Nephron progenitor cell (in vitro differentiated cells): ENCODE data around the gene PC.

Source experiments
- DNase-seq: peaks from one replicate; pipeline ENCODE4 v3.0.0; 2021
- H3K27ac Mint-ChIP-seq: 2 replicates; pipeline ENCODE4 v1.8.0; 2021; ENCODE audit warnings: mild to moderate bottlenecking, moderate library complexity, mixed read lengths
- H3K27me3 Mint-ChIP-seq: 2 replicates; pipeline ENCODE4 v1.8.0; 2021; ENCODE audit warnings: mild to moderate bottlenecking, low read depth, mixed read lengths; ENCODE audit not compliant: poor library complexity
- H3K36me3 Mint-ChIP-seq: 2 replicates; pipeline ENCODE4 v1.8.0; 2021; ENCODE audit warnings: low read depth, mixed read lengths
- H3K4me1 Mint-ChIP-seq: 2 replicates; pipeline ENCODE4 v1.8.0; 2021; ENCODE audit warnings: mixed read lengths
- H3K4me3 Mint-ChIP-seq: 2 replicates; pipeline ENCODE4 v1.8.0; 2021; ENCODE audit warnings: mild to moderate bottlenecking, moderate library complexity, mixed read lengths
- H3K9me3 Mint-ChIP-seq: 2 replicates; pipeline ENCODE4 v1.8.0; 2021; ENCODE audit warnings: mild to moderate bottlenecking, moderate library complexity, mixed read lengths
- TF ChIP-seq, protein P1 (sequence below): fragments of 200-600 bp; sonication (generic); IDR thresholded peaks from 2 replicates; pipeline ENCODE4 v1.5.0; 2021; ENCODE audit warnings: antibody characterized with exemption

PC gene

DNA sequence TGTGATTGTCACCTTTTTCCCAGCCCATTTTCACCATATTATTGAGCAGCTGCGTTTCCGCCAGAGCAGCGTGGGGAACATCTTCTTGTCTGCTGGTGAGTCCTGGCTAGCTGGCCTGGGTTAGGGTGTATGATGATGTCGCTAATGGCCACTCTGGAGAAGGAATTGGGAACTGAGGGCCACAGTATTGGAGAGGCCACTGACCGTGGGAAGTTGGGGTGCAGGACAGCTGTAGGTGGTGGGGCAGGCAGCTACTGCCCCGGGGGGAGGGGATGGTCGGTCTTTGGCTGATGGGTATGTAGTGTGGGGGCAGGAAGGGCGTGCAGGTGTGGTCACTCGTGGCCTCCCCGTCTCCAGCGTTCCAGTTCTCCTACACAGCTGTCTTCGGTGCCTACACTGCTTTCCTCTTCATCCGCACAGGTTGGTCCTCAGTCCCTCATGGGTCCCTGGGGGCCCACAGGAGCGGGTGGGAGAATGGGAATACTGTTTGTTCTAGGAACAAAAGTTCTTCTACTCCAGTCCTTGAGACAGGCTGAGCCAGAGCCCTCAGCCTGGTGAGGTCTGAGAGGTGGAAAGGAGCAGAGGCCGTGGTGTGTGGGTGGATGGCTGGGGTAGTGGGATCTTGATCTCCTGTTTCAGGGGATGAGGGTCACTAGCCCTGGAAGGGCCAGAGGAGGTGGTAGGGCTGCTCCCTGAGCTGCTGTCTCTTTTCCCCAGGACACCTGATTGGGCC lies 112.9 kb downstream of the PC start:
- Mint-ChIP-seq H3K9me3 (no peaks in the 10 kb centered on the region), H3K4me1 (peaks cover 30% of the 10 kb centered on the region), H3K4me3 (peak overlapping the region; percentile 94), H3K27me3 (no peaks in the 10 kb centered on the region), H3K27ac (peak overlapping the region; percentile 69), H3K36me3 (peaks cover 6% of the 10 kb centered on the region)
- TF ChIP-seq, protein P1, sequence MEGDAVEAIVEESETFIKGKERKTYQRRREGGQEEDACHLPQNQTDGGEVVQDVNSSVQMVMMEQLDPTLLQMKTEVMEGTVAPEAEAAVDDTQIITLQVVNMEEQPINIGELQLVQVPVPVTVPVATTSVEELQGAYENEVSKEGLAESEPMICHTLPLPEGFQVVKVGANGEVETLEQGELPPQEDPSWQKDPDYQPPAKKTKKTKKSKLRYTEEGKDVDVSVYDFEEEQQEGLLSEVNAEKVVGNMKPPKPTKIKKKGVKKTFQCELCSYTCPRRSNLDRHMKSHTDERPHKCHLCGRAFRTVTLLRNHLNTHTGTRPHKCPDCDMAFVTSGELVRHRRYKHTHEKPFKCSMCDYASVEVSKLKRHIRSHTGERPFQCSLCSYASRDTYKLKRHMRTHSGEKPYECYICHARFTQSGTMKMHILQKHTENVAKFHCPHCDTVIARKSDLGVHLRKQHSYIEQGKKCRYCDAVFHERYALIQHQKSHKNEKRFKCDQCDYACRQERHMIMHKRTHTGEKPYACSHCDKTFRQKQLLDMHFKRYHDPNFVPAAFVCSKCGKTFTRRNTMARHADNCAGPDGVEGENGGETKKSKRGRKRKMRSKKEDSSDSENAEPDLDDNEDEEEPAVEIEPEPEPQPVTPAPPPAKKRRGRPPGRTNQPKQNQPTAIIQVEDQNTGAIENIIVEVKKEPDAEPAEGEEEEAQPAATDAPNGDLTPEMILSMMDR = no peak
- no peak for DNase-seq

DNA sequence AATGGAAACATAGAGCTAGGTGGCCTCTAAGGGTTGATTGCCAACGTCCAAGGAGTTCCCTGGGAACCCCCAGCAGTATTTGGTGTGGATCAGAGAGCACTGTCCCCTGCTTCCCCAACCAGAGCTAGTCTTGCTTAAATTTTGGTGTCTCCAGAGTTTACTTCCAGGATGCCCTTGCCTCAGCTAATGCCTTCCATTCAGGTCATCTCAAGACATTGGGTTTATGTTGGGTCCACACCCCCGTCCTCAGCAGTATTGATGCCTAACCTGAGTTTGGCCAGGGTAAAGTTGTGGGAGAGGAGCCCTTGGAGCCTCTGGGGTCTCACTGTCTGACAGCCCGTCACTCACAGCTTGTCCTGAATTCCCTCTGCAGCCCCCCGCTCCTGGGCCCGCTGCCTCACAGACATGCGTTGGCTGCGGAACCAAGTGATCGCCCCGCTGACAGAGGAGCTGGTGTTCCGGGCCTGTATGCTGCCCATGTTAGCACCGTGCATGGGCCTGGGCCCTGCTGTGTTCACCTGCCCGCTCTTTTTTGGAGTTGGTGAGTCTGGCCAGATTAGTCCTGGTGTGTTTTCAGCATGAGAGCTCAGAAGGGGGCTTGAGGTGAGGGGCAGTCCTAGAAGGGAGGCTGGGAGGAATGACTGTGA lies 113.6 kb downstream of the PC start:
- H3K36me3 Mint-ChIP-seq = peaks cover 6% of the 10 kb centered on the region
- TF ChIP-seq, protein P1 = no peak
- peak overlapping the region; percentile 87 for H3K27ac Mint-ChIP-seq
- no peaks in the 10 kb centered on the region for H3K27me3 Mint-ChIP-seq
- peaks cover 30% of the 10 kb centered on the region for H3K4me1 Mint-ChIP-seq
- H3K9me3 Mint-ChIP-seq = no peaks in the 10 kb centered on the region
- peak overlapping the region; percentile 94 for H3K4me3 Mint-ChIP-seq
- DNase-seq = no peak

DNA sequence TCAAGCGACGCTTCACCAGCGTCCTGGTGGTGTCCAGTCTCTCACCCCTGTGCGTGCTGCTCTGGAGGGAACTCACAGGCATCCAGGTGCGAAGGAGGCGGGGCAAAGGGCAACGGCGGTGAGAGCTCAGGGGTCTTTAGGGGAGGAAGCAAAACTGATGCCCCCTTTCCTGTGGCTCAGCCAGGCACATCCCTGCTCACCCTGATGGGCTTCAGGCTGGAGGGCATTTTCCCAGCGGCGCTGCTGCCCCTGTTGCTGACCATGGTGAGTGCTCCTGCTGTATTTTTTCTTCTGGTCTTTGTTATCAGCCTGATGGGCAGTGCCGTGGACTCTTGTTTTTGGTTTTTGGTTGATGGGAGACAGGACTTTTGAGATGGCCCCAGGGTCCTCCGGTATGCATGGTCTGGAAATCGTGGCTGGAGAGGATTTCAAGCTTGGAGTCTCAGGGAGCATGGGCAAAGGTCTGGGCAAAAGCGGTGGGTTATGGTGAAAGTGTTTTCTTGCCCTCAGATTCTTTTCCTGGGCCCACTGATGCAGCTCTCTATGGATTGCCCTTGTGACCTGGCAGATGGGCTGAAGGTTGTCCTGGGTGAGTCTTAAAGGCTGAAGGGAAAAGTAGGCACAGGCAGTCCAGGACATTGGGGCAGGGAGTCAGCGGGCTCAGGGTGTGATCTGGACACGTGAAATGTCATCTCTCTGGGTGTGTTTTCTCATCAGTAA lies 114.2 kb downstream of the PC start:
- TF ChIP-seq, protein P1 = no peak
- peak overlapping the region; percentile 87 for H3K27ac Mint-ChIP-seq
- peaks cover 30% of the 10 kb centered on the region for H3K4me1 Mint-ChIP-seq
- no peaks in the 10 kb centered on the region for H3K9me3 Mint-ChIP-seq
- DNase-seq = no peak
- peaks cover 6% of the 10 kb centered on the region for H3K36me3 Mint-ChIP-seq
- H3K27me3 Mint-ChIP-seq = no peaks in the 10 kb centered on the region
- peak overlapping the region; percentile 94 for H3K4me3 Mint-ChIP-seq

DNA sequence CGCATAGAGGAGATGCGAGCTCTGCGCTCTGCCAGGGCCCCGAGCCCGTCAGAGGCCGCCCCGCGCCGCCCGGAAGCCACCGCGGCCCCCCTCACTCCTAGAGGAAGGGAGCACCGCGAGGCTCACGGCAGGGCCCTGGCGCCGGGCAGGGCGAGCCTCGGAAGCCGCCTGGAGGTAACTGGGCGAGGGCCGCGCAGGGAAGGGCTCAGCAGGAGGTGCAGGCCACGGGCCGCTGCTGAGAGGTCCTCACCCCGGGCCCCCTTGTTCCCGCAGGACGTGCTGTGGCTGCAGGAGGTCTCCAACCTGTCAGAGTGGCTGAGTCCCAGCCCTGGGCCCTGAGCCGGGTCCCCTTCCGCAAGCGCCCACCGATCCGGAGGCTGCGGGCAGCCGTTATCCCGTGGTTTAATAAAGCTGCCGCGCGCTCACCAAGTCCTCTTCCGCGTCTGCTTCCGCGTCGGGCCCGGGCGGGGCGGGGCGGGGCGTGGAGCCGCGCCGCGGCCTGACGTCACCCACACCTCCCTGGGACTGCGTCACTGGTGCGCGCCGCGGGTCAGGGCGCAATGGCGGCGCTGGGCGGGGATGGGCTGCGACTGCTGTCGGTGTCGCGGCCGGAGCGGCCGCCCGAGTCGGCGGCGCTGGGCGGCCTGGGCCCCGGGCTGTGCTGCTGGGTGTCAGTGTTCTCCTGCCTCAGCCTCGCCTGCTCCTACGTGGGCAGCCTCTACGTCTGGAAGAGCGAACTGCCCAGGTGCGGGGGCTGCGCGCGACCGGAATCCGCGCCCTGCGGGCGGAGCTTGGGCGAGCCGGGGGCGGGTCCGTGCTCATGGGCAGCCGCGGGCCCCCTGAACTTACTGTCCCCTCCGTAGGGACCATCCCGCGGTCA lies 115.0 kb downstream of the PC start, which contains the start of gene RCE1:
Gene RCE1, plus strand, starts transcription at position 546 of the 880 bp plus-strand sequence. Its CDS starts 15 bp downstream, at position 561.
- peak within 1 kb of the TSS; percentile 94 for H3K4me3 Mint-ChIP-seq
- H3K9me3 Mint-ChIP-seq = no peaks in the 10 kb centered on the region
- DNase-seq = peak; percentile 95
- H3K27me3 Mint-ChIP-seq = no peaks in the 10 kb centered on the region
- peak within 1 kb of the TSS; percentile 95 for H3K27ac Mint-ChIP-seq
- peaks cover 30% of the 10 kb centered on the region for H3K4me1 Mint-ChIP-seq
- TF ChIP-seq, protein P1 = no peak
- peaks cover 6% of the 10 kb centered on the region for H3K36me3 Mint-ChIP-seq

DNA sequence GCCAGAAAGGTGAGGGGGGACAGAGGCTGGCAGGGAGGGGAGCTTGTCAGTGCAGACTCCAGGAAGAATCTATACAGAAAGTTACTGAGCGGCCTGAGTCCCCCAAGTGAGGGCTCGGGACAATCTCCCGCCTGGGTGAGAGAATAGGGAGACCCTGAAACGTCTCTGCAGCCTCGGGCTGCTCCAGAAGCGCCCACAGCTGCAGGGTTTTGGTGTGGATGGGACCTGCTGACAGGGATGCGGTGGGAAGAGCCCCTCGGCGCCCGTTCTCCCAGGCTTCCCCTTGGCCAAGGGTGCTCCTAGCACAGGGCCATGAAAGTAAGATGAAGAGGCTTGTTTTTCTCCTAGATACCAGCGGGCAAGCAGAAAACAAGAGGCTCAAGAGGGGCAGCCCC lies 115.7 kb downstream of the PC start:
- Mint-ChIP-seq H3K4me3 (peak overlapping the region; percentile 93), H3K4me1 (peaks cover 30% of the 10 kb centered on the region), H3K27me3 (no peaks in the 10 kb centered on the region), H3K9me3 (no peaks in the 10 kb centered on the region), H3K27ac (peak overlapping the region; percentile 95), H3K36me3 (peaks cover 6% of the 10 kb centered on the region)
- TF ChIP-seq, protein P1 = no peak
- no peak for DNase-seq
